Thyroid gland (tissue), 4 donors: ENCODE measurements around the gene GSKIP.

Experiments
- CTCF ChIP-seq, 6 experiments: fragments of 200-600 bp in 3 of 6; fragments of 450-650 bp in 3 of 6; sonication (generic) in 3 of 6; IDR thresholded peaks; one replicate each; pipeline ENCODE4 v1.5.1; 2016 to 2019; ENCODE audit warnings: antibody characterized with exemption in 6 of 6, mild to moderate bottlenecking in 2 of 6, inconsistent platforms in 1 of 6, moderate library complexity in 1 of 6
- POLR2A ChIP-seq, 2 donors: fragments of 450-650 bp; IDR thresholded peaks; one replicate each; pipeline ENCODE4 v1.6.1; 2017; ENCODE audit warnings: antibody characterized with exemption in 2 of 2, mild to moderate bottlenecking in 2 of 2, moderate library complexity in 1 of 2

GRCh38 chr14:96416292-96416691 is 53.0 kb downstream of the GSKIP start:
- TF ChIP-seq CTCF (IDR thresholded peaks at IDR 0.05) (no peak), POLR2A (IDR thresholded peaks at IDR 0.05) (no peak)
